Fibroblast of peridontal ligament (primary cell): ENCODE results near the gene CREB3L2.
"Not testable (repeated sequence)": the region's sequence is repeated elsewhere in the genome, so short reads cannot be mapped to it uniquely, and the experiment has no call there.

Experiments used
- DNase-seq: peaks from one replicate; pipeline ENCODE4 v3.0.0-alpha.2; 2010; ENCODE audit errors: extremely low read depth

CREB3L2 gene

DNA sequence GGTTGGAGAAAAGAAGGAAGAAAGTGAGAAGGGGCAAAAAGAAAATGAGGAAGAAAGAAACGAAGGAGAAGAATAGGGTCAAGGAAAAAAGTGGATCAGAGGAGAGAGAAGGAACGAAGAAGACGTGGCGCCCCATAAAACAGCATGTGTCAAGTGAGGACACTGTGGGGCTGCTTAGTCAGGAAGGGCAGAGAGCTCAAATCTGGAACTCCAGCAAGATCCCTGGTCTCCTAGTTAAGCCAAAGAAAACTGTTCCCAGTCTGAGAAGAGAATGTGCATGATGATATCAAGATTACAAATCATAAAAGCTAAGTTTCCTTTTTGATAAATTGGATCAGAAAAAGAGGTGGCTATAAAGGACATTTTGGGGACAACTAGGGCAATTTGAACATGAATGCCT is 33.0 kb downstream of the CREB3L2 start:
- no peak for DNase-seq

DNA sequence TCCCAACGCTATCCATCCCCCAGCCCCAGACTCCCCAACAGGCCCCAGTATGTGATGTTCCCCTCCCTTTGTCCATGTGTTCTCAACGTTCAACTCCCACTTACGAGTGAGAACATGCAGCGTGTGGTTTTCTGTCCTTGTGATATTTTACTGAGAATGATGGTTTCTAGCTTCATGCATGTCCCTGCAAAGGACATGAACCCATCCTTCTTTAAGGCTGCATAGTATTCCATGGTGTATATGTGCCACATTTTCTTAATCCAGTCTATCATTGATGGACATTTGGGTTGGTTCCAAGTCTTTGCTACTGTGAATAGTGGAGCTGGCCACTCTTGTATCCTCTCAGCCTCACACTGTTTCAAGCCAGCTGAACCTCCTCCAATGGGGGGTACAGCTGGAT is 33.5 kb downstream of the CREB3L2 start:
- not testable (repeated sequence) for DNase-seq

DNA sequence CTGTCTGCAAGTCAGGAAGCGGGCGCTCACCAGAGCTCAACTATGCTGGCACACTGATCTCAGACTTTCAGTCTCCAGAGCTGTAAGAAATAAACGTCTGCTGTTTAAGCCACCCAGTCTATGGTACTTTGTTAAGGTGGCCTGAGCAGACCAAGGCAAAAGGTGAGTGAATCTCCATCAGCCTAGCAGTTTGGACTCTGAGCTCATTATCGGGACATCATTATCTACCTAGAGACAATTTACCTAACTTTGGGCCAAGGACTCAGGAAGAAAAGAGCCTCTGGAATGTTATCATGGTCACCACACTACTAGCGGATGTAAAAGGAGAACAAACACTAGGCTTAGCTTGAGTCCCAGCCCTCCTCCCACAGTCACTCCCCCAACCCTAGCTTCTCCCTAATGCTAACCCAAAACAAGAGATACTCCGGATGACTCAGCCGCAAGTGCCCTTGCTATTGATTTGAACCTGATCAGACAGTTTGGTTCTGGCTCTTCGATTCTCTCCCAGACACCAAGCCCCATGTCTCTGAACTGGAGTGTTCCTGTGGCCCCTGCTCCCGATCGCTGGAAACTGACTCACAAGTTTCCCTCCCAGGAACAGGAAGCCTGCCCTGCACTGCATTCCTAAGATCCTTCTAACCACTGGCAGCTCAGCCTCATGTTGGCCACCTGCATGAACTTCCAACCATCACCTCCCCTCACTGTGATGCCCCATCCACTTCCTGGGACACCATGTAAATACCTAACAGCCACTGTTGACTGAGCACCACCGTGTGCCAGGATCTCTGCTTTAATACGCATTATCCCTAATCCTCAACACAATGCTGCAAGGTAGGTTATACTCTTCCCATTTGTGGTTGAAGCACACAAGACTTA is 34.5 kb downstream of the CREB3L2 start:
- DNase-seq: no peak

DNA sequence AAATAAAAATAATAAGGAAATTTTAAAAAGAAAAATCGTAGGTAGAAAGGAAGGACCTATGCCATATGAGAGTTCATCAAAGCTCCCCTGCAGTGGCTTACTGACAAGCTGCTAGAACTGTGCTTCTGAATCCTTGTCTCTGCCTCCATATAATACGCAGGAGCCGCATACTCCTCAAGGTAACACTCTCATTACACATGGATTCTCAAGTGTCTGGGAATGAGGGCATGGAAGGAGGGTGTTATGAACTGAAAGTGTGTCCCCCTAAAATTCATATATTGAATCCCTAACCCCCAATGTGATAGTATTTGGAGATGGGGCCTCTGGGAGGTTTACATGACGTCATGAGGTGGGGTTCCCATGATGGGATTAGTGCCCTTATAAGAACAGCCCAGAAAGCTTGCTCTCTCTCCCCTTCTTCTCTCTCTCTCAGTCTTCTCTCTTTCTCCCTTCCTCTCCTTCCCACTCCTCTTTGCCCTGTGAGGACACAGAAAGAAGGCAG is 35.2 kb downstream of the CREB3L2 start:
- no peak for DNase-seq

DNA sequence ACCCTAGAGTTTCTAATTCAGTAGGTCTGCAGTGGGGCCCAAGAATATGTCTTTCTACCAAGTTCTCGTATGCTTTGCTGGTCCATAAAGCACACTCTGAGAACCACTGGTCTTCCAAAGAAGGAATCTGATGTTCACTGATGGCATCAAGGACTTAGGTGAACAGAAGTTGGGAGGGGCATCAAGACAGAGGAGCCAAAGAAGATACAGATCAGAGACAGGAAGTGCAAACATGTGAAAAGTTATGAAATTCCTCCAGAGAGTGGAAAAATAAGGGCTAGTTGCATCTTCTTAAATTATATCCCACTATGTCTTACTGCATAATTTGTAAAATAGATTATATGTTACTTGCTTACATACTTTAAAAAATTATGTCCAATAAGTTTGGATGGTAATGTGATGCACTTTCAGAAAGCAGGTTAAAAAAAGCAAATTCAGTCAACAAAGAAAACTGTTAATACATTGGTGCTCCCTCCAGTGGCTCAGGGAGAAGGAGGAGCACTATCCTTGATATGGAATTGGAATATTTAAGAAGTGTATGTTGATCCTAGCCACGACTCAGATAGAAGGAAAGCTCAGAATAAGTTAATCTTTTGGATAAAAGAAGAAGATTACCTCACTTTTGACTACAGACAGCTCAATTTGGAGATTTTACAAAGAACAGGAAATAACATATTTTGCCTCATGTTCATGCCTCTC is 35.8 kb downstream of the CREB3L2 start:
- no peak for DNase-seq

DNA sequence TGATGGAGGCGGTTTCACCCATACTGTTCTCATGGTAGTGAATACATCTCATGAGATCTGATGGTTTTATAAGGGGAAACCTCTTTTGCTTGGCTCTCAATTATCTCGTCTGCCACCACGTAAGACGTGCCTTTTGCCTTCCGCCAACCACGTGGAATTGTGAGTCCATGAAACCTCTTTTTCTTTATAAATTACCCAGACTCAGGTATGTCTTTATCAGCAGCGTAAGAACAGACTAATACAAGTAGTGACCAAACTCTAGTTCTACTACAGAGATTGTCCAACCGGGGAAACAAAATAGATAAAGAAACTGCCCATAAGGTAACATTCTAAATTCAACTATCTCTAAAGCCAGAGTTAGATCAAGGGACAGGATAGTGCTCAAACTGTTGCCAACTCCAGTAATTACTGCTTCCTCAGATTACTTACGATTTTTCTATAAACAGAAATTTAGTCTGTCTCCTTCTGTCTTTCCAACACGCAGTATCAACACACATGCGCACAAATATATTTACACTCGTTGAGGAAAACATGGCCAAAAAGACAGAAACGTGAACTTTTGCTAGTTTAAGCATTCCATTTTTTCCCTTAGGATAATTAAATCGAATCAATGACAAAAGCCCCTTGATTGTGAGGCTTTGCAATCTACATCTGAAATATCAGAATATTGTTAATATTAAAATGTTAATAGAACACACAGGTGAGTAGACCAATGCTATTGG is 36.9 kb downstream of the CREB3L2 start:
- no peak for DNase-seq

DNA sequence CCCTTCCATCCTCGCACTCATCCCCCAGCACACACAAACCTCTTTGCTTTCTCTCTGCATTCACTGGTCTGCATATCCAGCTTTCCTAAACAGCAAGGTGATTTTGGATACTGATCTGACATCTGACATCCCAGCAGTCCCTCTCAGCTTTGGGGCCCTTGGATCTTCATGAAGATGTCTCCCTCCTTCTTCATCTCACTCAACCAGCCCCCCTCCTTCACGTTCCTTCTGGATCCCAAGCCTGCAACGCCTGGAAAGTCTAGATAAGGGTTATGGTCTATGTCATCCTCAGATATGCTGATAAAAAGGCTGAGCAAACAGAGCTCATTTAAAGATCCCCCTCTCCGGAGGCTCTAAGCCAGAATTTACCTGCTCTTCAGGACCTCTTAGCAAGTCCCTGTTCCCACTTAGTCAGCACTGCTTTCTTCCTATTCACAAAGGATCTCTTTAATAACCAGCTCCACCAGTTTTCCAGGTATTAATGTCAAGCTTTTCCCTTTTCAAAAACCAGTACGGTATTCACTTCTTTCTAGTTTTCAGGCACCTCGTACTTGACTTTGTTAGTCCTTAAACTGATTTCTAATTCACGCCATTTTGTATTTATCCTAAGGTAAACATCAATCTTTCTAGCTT is 38.9 kb downstream of the CREB3L2 start:
- no peak for DNase-seq

DNA sequence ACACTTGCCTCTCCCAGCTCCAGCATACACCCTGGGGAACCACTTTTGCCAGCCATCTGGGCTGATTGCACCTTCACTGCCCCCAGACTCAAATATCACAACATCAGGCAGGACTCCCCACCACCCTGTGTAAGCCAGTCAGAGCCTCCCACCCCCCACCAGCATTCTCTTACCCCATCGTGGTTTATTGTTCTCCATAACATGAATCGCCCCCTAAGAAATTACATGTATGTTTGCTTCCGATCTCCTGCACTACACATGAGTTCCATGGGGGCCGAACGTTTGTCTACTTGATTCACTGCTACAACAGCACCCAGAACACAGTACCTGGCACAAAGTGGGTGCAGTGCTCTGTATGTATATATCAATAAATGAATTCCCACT is 39.4 kb downstream of the CREB3L2 start:
- no peak for DNase-seq

DNA sequence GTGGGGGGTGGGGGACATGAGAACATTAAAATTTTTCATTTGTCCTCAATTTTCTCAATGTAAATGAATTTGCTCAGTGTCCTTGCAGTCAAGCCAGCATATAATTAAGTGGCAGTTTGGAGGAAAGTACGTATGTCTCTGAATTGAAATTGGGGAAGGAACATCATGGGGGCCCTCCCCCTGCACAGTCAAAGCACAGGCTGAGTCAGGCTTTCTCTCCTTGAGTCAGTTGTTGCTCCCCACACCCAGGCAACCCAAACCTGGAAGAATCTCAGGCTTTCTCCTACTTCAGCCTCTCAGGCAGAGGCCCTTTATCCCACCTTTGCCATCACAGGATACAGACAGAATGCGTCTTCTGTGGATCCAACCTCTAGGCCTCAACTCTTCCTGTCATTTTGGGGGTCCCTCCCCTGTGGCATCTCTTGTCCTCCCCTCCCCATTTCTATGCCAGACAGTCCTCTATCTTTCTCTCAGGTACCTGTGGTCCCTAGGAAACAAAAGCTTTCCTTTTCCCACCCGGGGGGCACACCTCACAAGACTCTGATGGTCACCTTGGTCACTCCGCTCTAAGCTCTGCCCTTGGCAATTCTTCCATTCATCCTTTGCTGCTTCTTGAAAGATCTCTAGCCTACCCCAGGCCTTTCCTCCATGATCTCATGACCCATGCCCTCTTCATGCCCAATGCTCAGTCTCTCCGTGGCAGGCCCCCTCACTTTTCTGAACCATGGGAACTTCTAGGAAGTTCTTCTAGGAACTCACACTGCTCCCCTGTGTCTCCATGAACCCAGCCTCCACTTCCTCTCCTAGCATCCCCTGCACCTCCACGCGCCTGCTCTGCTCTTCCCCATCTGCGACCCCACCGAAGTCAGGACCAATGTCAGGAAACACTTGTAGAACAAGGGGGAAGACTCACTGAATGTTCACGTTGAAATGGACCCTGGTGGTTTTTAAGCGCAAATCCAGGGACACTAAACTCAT is 40.4 kb downstream of the CREB3L2 start:
- DNase-seq: peak; percentile 34

DNA sequence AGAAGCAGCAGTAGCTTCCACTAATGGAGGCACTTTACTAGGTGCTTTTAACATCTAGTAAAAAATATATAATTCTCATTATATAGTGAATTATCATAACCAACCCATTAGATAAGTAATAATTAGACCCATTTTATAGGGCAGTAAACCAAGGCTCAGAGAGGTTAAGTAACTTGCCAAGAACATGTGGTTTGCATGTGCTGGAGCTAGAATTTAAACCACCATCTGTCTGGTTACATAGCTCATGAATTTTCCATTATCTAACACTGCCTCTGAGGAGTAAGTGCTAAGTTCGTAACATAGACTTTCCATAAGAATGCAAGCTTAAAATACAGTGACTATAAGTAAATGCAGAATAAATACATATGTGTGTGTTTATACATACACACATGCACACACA is 41.9 kb downstream of the CREB3L2 start:
- peak; percentile 31 for DNase-seq

DNA sequence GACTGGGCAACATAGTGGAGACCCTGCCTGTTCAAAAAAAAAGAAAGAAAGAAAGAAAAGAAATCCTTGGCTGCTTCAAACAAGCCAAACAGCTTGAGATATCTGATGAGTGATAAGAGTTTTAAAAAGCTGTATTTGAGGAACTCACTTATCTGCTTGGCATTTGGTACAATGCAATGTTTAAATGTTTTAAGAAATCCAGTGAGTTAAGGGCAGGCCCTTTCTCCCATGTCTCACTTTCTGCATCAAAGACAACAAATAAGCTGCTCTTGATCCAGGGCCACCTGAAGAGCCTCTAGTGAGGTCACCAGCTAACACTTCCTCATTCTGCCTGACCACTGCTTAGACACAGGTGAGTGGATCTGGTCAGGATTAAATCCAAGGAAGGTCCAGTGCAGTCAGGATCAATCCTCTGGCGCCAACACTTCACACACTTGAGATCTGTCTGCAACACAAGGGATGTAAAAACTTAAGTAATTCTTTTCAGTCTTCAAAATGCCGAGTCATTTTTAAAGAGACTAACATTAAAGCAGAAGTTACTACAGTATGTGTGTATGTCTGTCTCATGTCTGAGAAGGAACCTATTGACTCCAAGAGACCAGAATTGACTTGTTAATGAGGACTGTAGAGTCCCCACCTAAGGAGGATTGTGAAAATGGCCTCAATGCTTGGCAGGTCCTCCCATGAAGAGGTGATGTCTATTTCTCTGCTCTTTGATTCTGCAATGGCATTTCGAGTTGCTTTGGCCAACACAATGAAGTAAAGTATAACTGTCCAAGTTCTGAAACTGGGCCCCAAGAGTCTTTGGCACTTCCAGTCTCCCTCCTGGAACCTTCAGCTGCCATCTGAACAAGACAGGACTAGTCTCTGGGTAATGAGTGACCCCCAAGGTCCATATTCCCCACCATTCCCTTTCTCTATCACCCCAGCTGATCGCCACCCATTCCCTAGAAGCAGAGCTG is 43.1 kb downstream of the CREB3L2 start:
- peak; percentile 40 for DNase-seq

DNA sequence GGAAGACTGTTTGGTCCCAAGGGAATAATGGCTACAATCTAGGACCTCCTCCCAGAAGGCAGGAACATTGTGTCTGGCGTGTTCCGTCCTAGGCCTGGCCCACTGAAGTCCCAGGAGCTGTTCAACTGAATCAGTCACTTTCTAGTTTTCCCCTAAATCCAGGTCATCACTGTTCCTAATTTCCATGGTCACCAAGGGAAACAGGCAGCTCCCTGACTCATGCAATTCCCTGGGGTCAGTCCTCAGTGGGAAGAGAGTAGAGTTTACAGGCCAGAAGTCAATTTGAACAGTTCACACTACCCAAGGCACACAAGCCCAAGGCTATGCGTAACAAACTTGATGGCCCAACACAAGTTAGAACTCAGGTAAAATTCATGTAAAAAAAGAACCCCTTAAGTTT is 44.0 kb downstream of the CREB3L2 start:
- DNase-seq: peak; percentile 85

DNA sequence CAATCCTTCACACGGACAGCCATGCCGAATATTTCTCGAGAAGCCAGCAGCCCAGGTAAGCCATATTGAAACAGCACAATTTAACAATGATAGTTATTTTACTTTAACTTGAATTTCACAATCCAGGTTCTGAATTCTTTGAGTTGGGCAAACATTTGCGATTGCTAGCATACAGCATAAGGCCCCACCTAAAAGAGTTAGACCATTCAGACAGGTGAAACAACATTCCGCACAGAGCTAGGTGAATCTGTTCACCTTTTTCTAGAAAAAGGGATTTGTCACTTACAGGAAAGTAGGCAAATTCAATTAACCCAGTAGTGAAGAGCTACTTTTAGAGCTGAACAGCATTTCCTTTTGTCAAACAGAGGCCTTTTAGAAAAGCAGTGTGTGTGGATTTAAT is 45.3 kb downstream of the CREB3L2 start:
- DNase-seq: no peak

DNA sequence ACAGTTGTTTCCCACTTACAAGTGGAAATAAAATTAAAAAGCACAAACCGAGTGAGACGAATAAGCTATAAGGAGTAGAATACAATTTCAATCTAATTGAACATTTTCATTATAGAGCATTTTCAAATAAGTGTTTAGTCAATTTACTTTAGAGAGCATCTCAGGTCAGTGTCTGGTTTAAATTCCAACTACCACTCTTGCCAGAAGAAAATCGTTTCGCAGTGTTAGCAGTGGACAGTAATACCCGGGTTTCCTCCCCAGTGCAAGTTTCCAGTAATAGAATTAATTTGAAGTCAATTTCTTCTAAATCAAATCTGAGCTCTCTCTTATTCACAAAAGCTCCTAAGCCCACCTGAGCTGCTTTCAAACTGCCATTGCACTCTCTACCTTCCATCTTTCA is 45.7 kb downstream of the CREB3L2 start:
- no peak for DNase-seq

DNA sequence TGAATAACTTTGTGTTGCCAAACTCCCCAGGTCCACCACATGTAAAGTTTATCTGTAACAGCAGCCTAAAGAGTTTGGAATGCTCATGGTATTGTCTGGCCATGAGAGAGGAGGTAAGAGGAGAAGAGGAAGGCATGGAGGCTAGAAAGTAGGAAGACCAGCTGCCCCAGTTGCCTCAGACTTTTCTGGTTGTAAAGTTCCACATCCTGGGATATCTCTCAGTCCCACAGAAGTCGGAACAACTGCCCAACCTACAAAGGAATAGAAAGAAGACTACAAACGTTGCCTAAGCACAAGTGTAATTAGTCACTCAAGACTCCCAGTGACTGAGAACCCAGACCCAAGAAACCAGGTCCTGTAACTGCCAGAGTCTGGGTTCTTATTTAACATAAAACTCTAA is 47.3 kb downstream of the CREB3L2 start:
- DNase-seq: no peak

DNA sequence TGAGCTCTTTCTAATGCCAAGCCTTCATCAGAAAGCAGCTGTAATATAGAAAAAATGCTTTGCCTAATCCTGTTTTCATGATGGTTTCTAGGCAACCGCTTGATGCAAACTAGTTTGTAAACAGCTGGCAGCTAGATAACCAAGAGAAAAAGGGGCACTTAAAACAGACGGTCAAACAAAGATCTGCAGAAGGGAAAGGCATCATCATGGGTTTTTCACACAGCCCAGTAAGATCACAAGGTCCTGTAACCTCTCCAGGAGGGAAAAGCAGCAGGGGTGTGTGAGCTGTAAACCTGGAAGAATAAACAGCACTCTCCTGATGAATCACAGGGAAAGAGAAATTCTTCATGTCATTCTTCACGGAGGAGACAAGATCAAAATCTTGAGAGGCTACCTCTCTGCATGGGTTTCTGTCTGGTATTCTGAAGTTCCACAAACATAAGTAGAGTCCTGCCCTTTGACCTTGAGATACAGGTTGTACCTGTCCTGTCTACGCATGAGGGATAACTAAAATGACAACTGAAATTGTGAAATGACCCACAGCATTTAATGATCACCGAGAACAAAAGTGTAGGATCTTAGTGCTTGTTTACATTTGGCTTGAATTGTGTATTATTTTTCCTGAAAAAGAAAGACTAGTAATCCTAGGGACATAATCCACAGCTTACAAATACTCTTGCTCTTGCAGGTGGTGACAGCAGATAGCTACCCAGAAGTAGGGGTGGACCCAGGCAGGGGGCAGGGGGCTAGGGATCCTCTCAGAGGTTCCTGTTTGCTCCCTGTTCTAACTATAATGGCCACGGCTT is 48.0 kb downstream of the CREB3L2 start:
- DNase-seq: peak; percentile 76

DNA sequence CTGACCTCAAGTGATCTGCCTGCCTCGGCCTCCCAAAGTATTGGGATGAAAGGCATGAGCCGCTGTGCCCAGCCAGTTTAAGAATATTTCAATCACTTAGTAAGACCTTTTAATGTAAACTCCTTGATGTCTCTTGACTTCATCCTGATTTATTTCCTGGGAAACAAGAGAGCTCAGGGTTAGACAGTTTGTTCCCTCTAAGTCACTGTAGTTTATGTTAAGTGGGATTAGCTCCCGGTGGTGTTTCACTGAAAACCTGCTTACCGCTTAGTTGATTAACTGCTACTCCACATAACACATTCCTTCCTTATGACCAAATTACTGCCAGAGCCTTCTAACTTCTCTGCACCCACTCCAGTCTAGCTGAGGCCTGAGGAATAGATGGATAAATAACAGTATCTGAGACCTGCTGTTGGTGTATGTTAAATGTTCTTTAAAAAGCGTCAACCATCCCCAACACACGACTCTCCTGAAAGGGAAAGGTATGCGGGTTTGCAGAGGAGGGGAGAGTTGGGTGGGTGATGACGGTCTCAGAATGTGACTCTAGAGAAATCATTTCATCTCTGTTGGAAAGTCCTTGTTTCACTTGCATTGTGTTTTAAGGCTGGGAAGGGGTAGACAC is 48.7 kb downstream of the CREB3L2 start:
- DNase-seq: peak; percentile 47

DNA sequence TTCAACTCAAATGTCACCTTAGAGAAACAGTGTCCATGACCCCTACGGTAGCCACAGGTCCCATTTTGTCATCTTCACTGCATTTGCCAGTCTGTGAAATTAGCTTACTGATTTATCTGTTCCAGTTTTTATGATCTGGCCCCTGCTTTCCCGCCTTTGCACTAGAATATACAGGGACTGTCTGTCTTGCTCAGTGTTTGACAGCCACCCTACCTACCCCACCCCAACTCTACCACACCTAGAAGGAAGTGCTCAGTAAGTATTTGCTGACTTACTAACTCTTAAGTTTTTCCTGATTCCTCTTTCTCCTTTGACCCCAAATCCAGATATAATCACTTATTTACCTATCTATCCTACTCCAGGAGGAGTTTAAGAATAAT is 49.5 kb downstream of the CREB3L2 start:
- DNase-seq: no peak
